ENCODE measurements around the gene PTCD3.

PTCD3 gene

DNA sequence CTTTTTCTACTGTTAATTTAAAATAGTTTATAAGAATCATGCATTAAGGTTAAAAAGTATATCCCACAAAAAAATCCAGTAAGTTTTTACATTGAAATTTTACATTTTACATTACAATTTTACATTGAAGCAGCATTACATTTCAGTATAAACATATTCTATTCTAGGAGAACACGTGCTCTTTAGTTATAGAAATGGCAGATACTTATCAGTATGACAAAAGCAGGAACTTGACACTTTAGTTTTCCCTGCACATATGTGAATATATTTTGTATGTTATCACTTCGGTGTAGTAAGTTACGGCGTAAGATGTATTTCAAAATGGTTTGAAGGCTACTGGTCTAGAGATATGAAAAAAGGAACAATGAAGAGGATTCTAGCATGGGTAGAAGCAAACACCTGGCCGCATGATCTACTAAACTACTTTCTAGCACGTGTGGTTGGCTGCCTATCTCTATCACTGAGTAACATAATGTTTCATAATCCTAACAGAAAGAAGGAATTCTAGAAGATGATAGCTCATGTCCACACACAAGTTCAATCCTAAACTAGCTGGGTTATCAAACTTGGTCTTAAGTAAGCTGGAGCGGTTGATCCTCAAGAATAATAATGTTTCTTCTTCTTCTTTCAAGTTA, 83.9 kb downstream of the PTCD3 start:
- no peak overlapping the region for H3K9ac ChIP-seq (ENCODE audit: low read depth, low read length)
- peaks cover 5% of the 10 kb centered on the region; the same call in 1 of the 2 replicates for H3K4me1 ChIP-seq (ENCODE audit: insufficient read depth, low read length)
- H3K36me3 ChIP-seq (ENCODE audit: insufficient read depth, low read length), result no peaks in the 10 kb centered on the region
- H3K9me3 ChIP-seq (ENCODE audit: control insufficient read depth, insufficient read depth, low read length), result no peaks in the 10 kb centered on the region
